Common myeloid progenitor, CD34-positive (primary cell): ENCODE measurements around the gene ERCC5.

Experiments used
- CTCF ChIA-PET: fragments of 350-600 bp; sonication (Branson Sonifier 250); formaldehyde crosslinking; loops from one replicate; lab custom pipeline; 2021; ENCODE audit warnings: antibody characterized with exemption; lab: Charles Lee
- POLR2A ChIA-PET: fragments of 350-600 bp; sonication (Branson Sonifier 250); formaldehyde crosslinking; loops from one replicate; lab custom pipeline; 2021; ENCODE audit warnings: antibody characterized with exemption; lab: Charles Lee
- DNase-seq, 3 donors: peaks; one replicate each; pipeline versions ENCODE4 v3.0.0 to v3.0.0-alpha.2; 2013
- H3K27ac ChIP-seq, 2 experiments: 1 replicate in 1 of 2; 2 replicates in 1 of 2; pipeline ENCODE4 v1.7.0; 2013; ENCODE audit warnings: inconsistent platforms in 2 of 2, low read length in 2 of 2, mild to moderate bottlenecking in 2 of 2, low read depth in 1 of 2, moderate library complexity in 1 of 2; ENCODE audit not compliant: severe bottlenecking in 2 of 2, insufficient read depth in 1 of 2, poor library complexity in 1 of 2
- H3K27me3 ChIP-seq, 5 experiments: replicated peaks in 2 of 5; 1 replicate in 3 of 5; 2 replicates in 2 of 5; pipeline versions ENCODE4 v1.6.1 to v1.7.0; 2013; ENCODE audit warnings: low read length in 4 of 5, mild to moderate bottlenecking in 2 of 5, moderate library complexity in 2 of 5, inconsistent platforms in 1 of 5; ENCODE audit not compliant: insufficient read depth in 5 of 5, control insufficient read depth in 4 of 5
- H3K36me3 ChIP-seq, 4 experiments: 1 replicate in 2 of 4; 2 replicates in 2 of 4; pipeline versions ENCODE4 v1.6.1 to v1.7.0; 2013; ENCODE audit warnings: low read length in 3 of 4, control low read depth in 1 of 4, mild to moderate bottlenecking in 1 of 4; ENCODE audit not compliant: control insufficient read depth in 4 of 4, insufficient read depth in 4 of 4
- H3K4me1 ChIP-seq, 4 experiments: 1 replicate in 3 of 4; 2 replicates in 1 of 4; pipeline versions ENCODE4 v1.6.1 to v1.7.1; 2013; ENCODE audit warnings: low read length in 3 of 4, mild to moderate bottlenecking in 3 of 4, control low read depth in 1 of 4, inconsistent platforms in 1 of 4, moderate library complexity in 1 of 4; ENCODE audit not compliant: control insufficient read depth in 4 of 4, insufficient read depth in 4 of 4; ENCODE audit errors: control extremely low read depth in 1 of 4
- H3K4me3 ChIP-seq, 7 experiments: 1 replicate in 4 of 7; 2 replicates in 3 of 7; pipeline versions ENCODE4 v1.5.1 to v1.7.0; 2013; ENCODE audit warnings: mild to moderate bottlenecking in 7 of 7, low read length in 6 of 7, moderate library complexity in 6 of 7, inconsistent platforms in 2 of 7, low read depth in 2 of 7, control low read depth in 1 of 7; ENCODE audit not compliant: insufficient read depth in 4 of 7, control insufficient read depth in 1 of 7; ENCODE audit errors: extremely low read depth in 1 of 7
- H3K9me3 ChIP-seq, 5 experiments: 1 replicate in 4 of 5; 2 replicates in 1 of 5; pipeline versions ENCODE4 v1.6.1 to v1.7.1; 2013; ENCODE audit warnings: low read length in 4 of 5, mild to moderate bottlenecking in 2 of 5, inconsistent platforms in 1 of 5, low read depth in 1 of 5, moderate library complexity in 1 of 5; ENCODE audit not compliant: control insufficient read depth in 4 of 5, insufficient read depth in 2 of 5; ENCODE audit errors: control extremely low read depth in 1 of 5
- WGBS: methylation state at CpG from one replicate; pipeline ENCODE4 v1.1.5; 2013; ENCODE audit not compliant: insufficient coverage; 5-methylcytosine and 5-hydroxymethylcytosine counted together

ERCC5 gene

DNA sequence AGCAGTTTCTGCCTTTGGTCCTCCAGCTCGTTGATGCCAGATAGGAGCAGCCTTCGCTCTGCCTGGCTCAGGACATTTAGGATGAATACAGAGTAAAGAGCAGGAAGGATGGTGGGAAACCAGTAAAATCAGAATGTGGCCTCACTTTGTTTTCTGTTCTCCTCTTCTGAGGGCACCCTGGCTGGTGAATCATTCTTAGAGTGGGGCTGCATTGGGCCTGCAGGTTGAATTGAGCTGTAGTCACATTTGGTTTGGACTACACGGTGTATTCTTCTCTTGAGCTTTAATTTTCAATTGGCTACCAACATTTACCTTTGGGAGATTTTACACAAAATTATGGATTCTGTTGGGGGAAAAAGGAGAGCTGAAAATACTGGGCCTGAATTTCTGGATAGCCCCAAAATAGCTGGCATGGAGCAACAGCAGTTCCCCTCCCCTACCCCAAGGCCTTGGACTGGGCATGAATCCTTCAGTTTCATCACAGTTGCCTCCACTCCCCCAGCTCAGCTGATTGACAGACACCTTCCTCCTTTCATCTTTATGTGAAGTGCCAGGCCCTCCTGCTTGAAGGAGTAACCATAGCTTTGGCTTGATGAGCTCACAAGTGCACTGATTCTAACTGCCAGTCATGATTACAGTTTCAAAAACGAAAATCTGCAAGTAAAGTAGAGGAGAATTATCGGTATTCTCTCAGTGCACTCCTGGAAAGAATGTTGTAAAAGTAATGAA lies 24.3 kb downstream of the ERCC5 start:
- H3K4me1 ChIP-seq, result peaks cover 0 to 5% (median 2%) of the 10 kb centered on the region in 4 experiments
- 73% methylated on average over 4 of the region's 5 CpGs for WGBS
- peaks cover 30 to 74% (median 52%) of the 10 kb centered on the region in 4 experiments for H3K36me3 ChIP-seq
- H3K27me3 ChIP-seq, result no peaks in the 10 kb centered on the region
- H3K4me3 ChIP-seq, result no peak overlapping the region
- POLR2A ChIA-PET, result no interaction called here
- H3K9me3 ChIP-seq, result no peaks in the 10 kb centered on the region
- DNase-seq, result peak in 1 of 3 donors; percentile 7
- peak overlapping the region in 1 of 2 experiments; percentile 9 for H3K27ac ChIP-seq
- CTCF ChIA-PET, result interaction anchor here (0.7 to 1.8 kb wide), 13 partner anchors 8 to 985 kb away, joined by 3 to 9 read pairs (median 3); no protein-coding TSS in a partner anchor

DNA sequence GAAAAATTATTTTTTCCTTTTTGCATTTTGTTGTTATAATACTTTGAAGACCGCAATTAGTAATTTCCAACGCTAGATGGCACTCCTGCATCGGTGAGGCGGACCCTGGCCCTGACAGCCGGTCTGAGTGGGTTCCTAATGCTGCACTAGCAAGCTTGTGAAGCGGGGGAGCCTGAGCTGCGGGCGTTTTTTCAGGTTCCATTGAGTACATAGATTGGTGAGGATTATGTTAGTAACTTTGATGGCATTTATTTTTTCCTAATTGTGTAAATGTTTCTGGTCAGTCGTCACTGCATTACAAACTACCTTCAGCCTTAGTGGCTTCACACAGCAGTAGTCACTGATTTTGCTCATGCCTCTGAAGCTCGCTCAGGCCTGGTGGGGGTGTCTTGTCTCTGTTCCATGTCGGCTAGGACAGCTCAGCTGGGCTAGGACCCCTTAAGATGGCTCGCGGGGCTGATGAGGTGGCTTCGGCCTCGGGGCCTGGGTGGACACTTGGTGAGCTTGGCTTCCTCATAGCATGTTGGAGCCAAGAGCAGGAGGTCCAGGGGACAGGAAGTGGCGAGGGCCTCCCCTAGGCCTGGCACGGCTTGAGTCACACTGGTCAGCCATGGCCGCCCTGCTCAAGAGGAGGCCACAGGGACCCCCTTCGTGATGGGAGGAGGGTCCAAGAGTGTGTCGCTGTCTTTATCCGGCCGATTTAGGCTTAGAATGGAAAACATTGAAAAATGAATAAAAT lies 25.0 kb downstream of the ERCC5 start:
- no peaks in the 10 kb centered on the region for H3K9me3 ChIP-seq
- H3K36me3 ChIP-seq, result peaks cover 28 to 75% (median 54%) of the 10 kb centered on the region in 4 experiments
- POLR2A ChIA-PET, result no interaction called here
- H3K27me3 ChIP-seq, result no peaks in the 10 kb centered on the region
- DNase-seq, result peak; percentile 54 to 75 (median 74)
- no peak overlapping the region for H3K4me3 ChIP-seq
- no peak overlapping the region for H3K27ac ChIP-seq
- CTCF ChIA-PET, result interaction anchor here (0.7 to 1.8 kb wide), 13 partner anchors 9 to 985 kb away, joined by 3 to 9 read pairs (median 3); no protein-coding TSS in a partner anchor
- peaks cover 0 to 5% (median 2%) of the 10 kb centered on the region in 4 experiments for H3K4me1 ChIP-seq
- WGBS, result 67% methylated on average over 21 of the region's 22 CpGs

DNA sequence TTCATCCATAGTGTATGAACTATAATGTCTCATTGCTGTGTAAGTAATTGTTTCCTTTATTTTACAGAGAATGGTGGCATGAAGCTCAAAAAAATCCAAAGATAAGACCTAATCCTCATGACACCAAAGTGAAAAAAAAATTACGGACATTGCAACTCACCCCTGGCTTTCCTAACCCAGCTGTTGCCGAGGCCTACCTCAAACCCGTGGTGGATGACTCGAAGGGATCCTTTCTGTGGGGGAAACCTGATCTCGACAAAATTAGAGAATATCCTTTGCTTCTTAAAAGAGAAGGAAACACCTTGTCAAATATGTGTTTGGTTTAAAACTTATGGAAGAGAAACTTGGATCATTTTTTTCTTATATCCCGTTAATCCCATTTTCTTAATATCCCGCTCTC lies 26.3 kb downstream of the ERCC5 start:
- peaks cover 34 to 71% (median 52%) of the 10 kb centered on the region in 4 experiments for H3K36me3 ChIP-seq
- H3K4me3 ChIP-seq, result no peak overlapping the region
- no peaks in the 10 kb centered on the region for H3K9me3 ChIP-seq
- no peak overlapping the region for H3K27ac ChIP-seq
- ChIA-PET CTCF (no interaction called here), POLR2A (no interaction called here)
- no peak for DNase-seq
- peaks cover 0 to 3% (median 1%) of the 10 kb centered on the region in 4 experiments for H3K4me1 ChIP-seq
- no peaks in the 10 kb centered on the region for H3K27me3 ChIP-seq
- WGBS, result 96% methylated on average over 4 of the region's 7 CpGs

DNA sequence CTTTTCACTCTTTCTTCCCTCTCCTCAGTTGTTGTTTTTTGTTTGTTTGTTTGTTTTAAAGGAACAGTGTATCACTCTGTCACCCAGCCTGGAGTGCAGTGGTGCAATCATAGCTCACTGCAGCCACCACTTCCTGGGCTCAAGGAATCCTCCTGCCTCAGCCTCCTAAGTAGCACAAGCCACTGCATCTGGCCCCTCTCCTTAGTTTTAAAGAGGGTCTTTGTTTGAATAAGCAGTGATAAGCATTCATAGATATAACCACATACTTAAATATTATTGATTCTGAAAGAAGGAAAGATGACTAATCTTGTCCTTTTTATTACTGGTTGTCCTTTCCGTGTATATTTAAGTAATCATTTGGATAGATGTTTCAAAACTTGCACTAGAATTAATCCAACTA lies 26.7 kb downstream of the ERCC5 start:
- no peaks in the 10 kb centered on the region for H3K9me3 ChIP-seq
- POLR2A ChIA-PET, result no interaction called here
- H3K4me3 ChIP-seq, result no peak overlapping the region
- no peak for DNase-seq
- no peaks in the 10 kb centered on the region for H3K27me3 ChIP-seq
- no peaks in the 10 kb centered on the region for H3K4me1 ChIP-seq
- CTCF ChIA-PET, result no interaction called here
- WGBS, result no CpG with 5 or more reads among the region's 1 CpG
- H3K27ac ChIP-seq, result peak overlapping the region in 1 of 2 experiments; percentile 6
- peaks cover 34 to 71% (median 52%) of the 10 kb centered on the region in 4 experiments for H3K36me3 ChIP-seq

DNA sequence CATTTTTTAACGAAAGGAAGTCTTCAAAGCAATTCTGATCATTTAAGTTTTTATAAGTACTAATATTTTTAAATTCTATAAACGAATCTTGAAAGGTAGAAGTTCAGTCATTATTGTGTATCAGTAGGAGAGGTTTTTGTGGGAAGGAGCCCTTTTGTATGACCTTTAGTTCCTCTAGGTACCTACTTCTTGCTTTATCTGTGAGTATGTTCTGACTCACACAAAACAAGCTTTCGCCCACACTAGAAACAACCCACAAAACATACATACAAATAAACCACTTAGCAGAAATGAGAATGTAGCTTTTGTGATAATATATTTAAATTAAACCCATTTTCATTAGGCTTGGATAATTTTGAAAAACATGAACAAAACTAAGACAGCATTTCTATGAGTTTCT lies 27.8 kb downstream of the ERCC5 start:
- peaks cover 27 to 65% (median 45%) of the 10 kb centered on the region in 4 experiments for H3K36me3 ChIP-seq
- DNase-seq, result no peak
- POLR2A ChIA-PET, result no interaction called here

DNA sequence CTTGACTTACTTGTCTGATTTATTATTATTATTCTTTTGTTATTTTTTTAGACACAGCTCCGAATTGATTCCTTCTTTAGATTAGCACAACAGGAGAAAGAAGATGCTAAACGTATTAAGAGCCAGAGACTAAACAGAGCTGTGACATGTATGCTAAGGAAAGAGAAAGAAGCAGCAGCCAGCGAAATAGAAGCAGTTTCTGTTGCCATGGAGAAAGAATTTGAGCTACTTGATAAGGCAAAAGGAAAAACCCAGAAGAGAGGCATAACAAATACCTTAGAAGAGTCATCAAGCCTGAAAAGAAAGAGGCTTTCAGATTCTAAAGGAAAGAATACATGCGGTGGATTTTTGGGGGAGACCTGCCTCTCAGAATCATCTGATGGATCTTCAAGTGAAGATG lies 29.4 kb downstream of the ERCC5 start:
- POLR2A ChIA-PET, result no interaction called here
- H3K36me3 ChIP-seq, result peaks cover 22 to 54% (median 36%) of the 10 kb centered on the region in 4 experiments
- H3K9me3 ChIP-seq, result no peaks in the 10 kb centered on the region
- 100% methylated on average over 4 of the region's 4 CpGs for WGBS
- no peak for DNase-seq
- H3K4me3 ChIP-seq, result no peak overlapping the region
- H3K4me1 ChIP-seq, result no peaks in the 10 kb centered on the region
- H3K27ac ChIP-seq, result no peak overlapping the region
- CTCF ChIA-PET, result interaction anchor here (0.8 to 1.2 kb wide), 2 partner anchors 41 to 293 kb away, joined by 3 read pairs; no protein-coding TSS in a partner anchor
- no peaks in the 10 kb centered on the region for H3K27me3 ChIP-seq

More for the DNA sequence above, 27.8 kb downstream of the ERCC5 start:
- H3K4me3 ChIP-seq, result no peak overlapping the region
- H3K4me1 ChIP-seq, result no peaks in the 10 kb centered on the region
- peak overlapping the region in 1 of 2 experiments; percentile 7 for H3K27ac ChIP-seq
- no peaks in the 10 kb centered on the region for H3K27me3 ChIP-seq
- no peaks in the 10 kb centered on the region for H3K9me3 ChIP-seq
- WGBS, result no CpG with 5 or more reads among the region's 3 CpGs
- CTCF ChIA-PET, result no interaction called here
